ENCODE results near the gene RAMP1. TPM values are rescaled to one million over a fixed set of nuclear protein-coding genes. Genes with fewer than 3 reads are reported as not detected.

The RAMP1 gene
- total RNA-seq, 1 experiment from 2014 or later: 32.4 TPM

GRCh38 chr2:237917696-237918374 lies 58.4 kb downstream of the RAMP1 start:
- no peak for DNase-seq (ENCODE audit: low spot score)

GRCh38 chr2:237919593-237919992 lies 60.2 kb downstream of the RAMP1 start:
- DNase-seq (ENCODE audit: low spot score): no peak

GRCh38 chr2:237920673-237921072 lies 61.2 kb downstream of the RAMP1 start:
- DNase-seq (ENCODE audit: low spot score): no peak

GRCh38 chr2:237921967-237922492 lies 62.6 kb downstream of the RAMP1 start:
- DNase-seq (ENCODE audit: low spot score): no peak

GRCh38 chr2:237922641-237923361 lies 63.4 kb downstream of the RAMP1 start:
- peak; percentile 59 for DNase-seq (ENCODE audit: low spot score)

GRCh38 chr2:237923481-237924163 lies 64.2 kb downstream of the RAMP1 start:
- DNase-seq (ENCODE audit: low spot score): no peak

- DNase-seq (ENCODE audit: low spot score): no peak
Measured at GRCh38 chr2:237924164-237924534, 64.7 kb downstream of the RAMP1 start.

GRCh38 chr2:237927135-237927534 lies 67.7 kb downstream of the RAMP1 start:
- no peak for DNase-seq (ENCODE audit: low spot score)

GRCh38 chr2:237927986-237928385 lies 68.6 kb downstream of the RAMP1 start:
- DNase-seq (ENCODE audit: low spot score): no peak

GRCh38 chr2:237929979-237930378 lies 70.6 kb downstream of the RAMP1 start:
- no peak for DNase-seq (ENCODE audit: low spot score)

GRCh38 chr2:237931205-237931721 lies 71.8 kb downstream of the RAMP1 start:
- DNase-seq (ENCODE audit: low spot score): no peak

- DNase-seq (ENCODE audit: low spot score): peak; percentile 22
Measured at GRCh38 chr2:237932731-237933131, 73.3 kb downstream of the RAMP1 start.

- DNase-seq (ENCODE audit: low spot score): no peak
Measured at GRCh38 chr2:237934186-237934585, 74.8 kb downstream of the RAMP1 start.

- peak; percentile 62 for DNase-seq (ENCODE audit: low spot score)
Measured at GRCh38 chr2:237935740-237936452, 76.5 kb downstream of the RAMP1 start.

GRCh38 chr2:237939251-237939650 lies 79.8 kb downstream of the RAMP1 start:
- DNase-seq (ENCODE audit: low spot score): no peak

GRCh38 chr2:237940828-237941227 lies 81.4 kb downstream of the RAMP1 start:
- no peak for DNase-seq (ENCODE audit: low spot score)

- DNase-seq (ENCODE audit: low spot score): no peak
Measured at GRCh38 chr2:237941239-237941638, 81.8 kb downstream of the RAMP1 start.

GRCh38 chr2:237942513-237942899 lies 83.1 kb downstream of the RAMP1 start:
- no peak for DNase-seq (ENCODE audit: low spot score)

- DNase-seq (ENCODE audit: low spot score): no peak
Measured at GRCh38 chr2:237943395-237944094, 84.1 kb downstream of the RAMP1 start.

- no peak for DNase-seq (ENCODE audit: low spot score)
Measured at GRCh38 chr2:237944302-237944701, 84.9 kb downstream of the RAMP1 start.

GRCh38 chr2:237946423-237946822 lies 87.0 kb downstream of the RAMP1 start:
- no peak for DNase-seq (ENCODE audit: low spot score)

Data from A172 (cell line).